H9 (cell line): ENCODE results near the gene LPAR1. TPM values are rescaled to one million over a fixed set of nuclear protein-coding genes. Genes with fewer than 3 reads are reported as not detected.

Source experiments
- DNase-seq: peaks from one replicate; pipeline ENCODE4 v3.0.0-alpha.2; 2017
- H2AFZ ChIP-seq: one replicate; pipeline ENCODE4 v1.6.1; 2013; ENCODE audit warnings: mild to moderate bottlenecking, low read length, control low read depth, moderate library complexity
- H2AK5ac ChIP-seq: 2 replicates; pipeline ENCODE4 v1.6.1; 2013; ENCODE audit warnings: low read length, control low read depth, mixed read lengths; ENCODE audit not compliant: insufficient read length
- H2BK120ac ChIP-seq: one replicate; pipeline ENCODE4 v1.6.1; 2013; ENCODE audit warnings: low read depth, mild to moderate bottlenecking, low read length, control low read depth, inconsistent platforms; ENCODE audit not compliant: poor library complexity, severe bottlenecking
- H2BK12ac ChIP-seq: 2 replicates; pipeline ENCODE4 v1.6.1; 2013; ENCODE audit warnings: low read length, control low read depth, mixed read lengths, low read depth; ENCODE audit not compliant: insufficient read length
- H2BK15ac ChIP-seq: 2 replicates; pipeline ENCODE4 v1.6.1; 2013; ENCODE audit warnings: low read depth, low read length, control low read depth
- H2BK20ac ChIP-seq: one replicate; pipeline ENCODE4 v1.6.1; 2013; ENCODE audit warnings: low read depth, mild to moderate bottlenecking, low read length, control low read depth, inconsistent platforms; ENCODE audit not compliant: poor library complexity, severe bottlenecking
- H2BK5ac ChIP-seq: 2 replicates; pipeline ENCODE4 v1.6.1; 2013; ENCODE audit warnings: low read length, control low read depth, mixed read lengths; ENCODE audit not compliant: insufficient read length
- H3K14ac ChIP-seq: 2 replicates; pipeline ENCODE4 v1.6.1; 2013; ENCODE audit warnings: low read length, control low read depth; ENCODE audit not compliant: insufficient read depth
- H3K18ac ChIP-seq: 2 replicates; pipeline ENCODE4 v1.6.1; 2013; ENCODE audit warnings: low read depth, mild to moderate bottlenecking, mixed read lengths, low read length, control low read depth; ENCODE audit not compliant: insufficient read length
- H3K23ac ChIP-seq: 2 replicates; pipeline ENCODE4 v1.6.1; 2013; ENCODE audit warnings: low read length, control low read depth, mixed read lengths, low read depth; ENCODE audit not compliant: insufficient read length
- H3K23me2 ChIP-seq: 2 replicates; pipeline ENCODE4 v1.6.1; 2013; ENCODE audit warnings: low read depth, mild to moderate bottlenecking, mixed read lengths, low read length, control low read depth; ENCODE audit not compliant: insufficient read length, poor library complexity, severe bottlenecking
- H3K27ac ChIP-seq: 2 replicates; pipeline ENCODE4 v1.5.1; 2013; ENCODE audit warnings: low read length, control low read depth, mixed read lengths, low read depth; ENCODE audit not compliant: insufficient read length
- H3K27me3 ChIP-seq: 2 replicates; pipeline ENCODE4 v1.6.1; 2013; ENCODE audit warnings: low read length, control low read depth, inconsistent platforms; ENCODE audit not compliant: insufficient read depth
- H3K4ac ChIP-seq: 2 replicates; pipeline ENCODE4 v1.6.1; 2013; ENCODE audit warnings: low read depth, mild to moderate bottlenecking, control low read depth, inconsistent platforms, low read length, moderate library complexity
- H3K4me1 ChIP-seq: 2 replicates; pipeline ENCODE4 v1.6.1; 2013; ENCODE audit warnings: low read length, control low read depth, inconsistent platforms; ENCODE audit not compliant: insufficient read depth
- H3K4me2 ChIP-seq: 2 replicates; pipeline ENCODE4 v1.6.1; 2013; ENCODE audit warnings: low read length, control low read depth, mixed read lengths; ENCODE audit not compliant: insufficient read length, insufficient read depth
- H3K56ac ChIP-seq: 2 replicates; pipeline ENCODE4 v1.6.1; 2013; ENCODE audit warnings: low read depth, mild to moderate bottlenecking, mixed read lengths, low read length, control low read depth; ENCODE audit not compliant: insufficient read length
- H3K79me1 ChIP-seq: 2 replicates; pipeline ENCODE4 v1.6.1; 2013; ENCODE audit warnings: low read depth, mild to moderate bottlenecking, moderate library complexity, low read length, control low read depth, inconsistent platforms; ENCODE audit not compliant: insufficient read depth, poor library complexity, severe bottlenecking
- H3K79me2 ChIP-seq: 2 replicates; pipeline ENCODE4 v1.6.1; 2013; ENCODE audit warnings: low read length, control low read depth, inconsistent platforms; ENCODE audit not compliant: insufficient read depth
- H3K9ac ChIP-seq: 2 replicates; pipeline ENCODE4 v1.6.1; 2013; ENCODE audit warnings: low read length, control low read depth, mixed read lengths; ENCODE audit not compliant: insufficient read length; ENCODE audit errors: extremely low read depth
- H3K9me3 ChIP-seq: one replicate; pipeline ENCODE4 v1.6.1; 2013; ENCODE audit warnings: low read depth, low read length, inconsistent platforms; ENCODE audit not compliant: control insufficient read depth
- H3T11ph ChIP-seq: one replicate; pipeline ENCODE4 v1.6.1; 2013; ENCODE audit warnings: mild to moderate bottlenecking, low read length, control low read depth, inconsistent platforms
- H4K20me1 ChIP-seq: one replicate; pipeline ENCODE4 v1.6.1; 2013; ENCODE audit not compliant: control insufficient read depth, insufficient read length, insufficient read depth
- H4K5ac ChIP-seq: 2 replicates; pipeline ENCODE4 v1.6.1; 2013; ENCODE audit warnings: low read depth, mild to moderate bottlenecking, mixed read lengths, low read length, control low read depth; ENCODE audit not compliant: insufficient read length
- H4K8ac ChIP-seq: replicated peaks from 2 replicates; pipeline ENCODE4 v1.6.1; 2013; ENCODE audit warnings: low read length, control low read depth, mixed read lengths, low read depth; ENCODE audit not compliant: insufficient read length
- H4K91ac ChIP-seq: 2 replicates; pipeline ENCODE4 v1.6.1; 2013; ENCODE audit warnings: low read depth, mild to moderate bottlenecking, moderate library complexity, mixed read lengths, low read length, control low read depth; ENCODE audit not compliant: insufficient read length
- H3K27ac Mint-ChIP-seq, 3 experiments: 2 replicates in 2 of 3; 3 replicates in 1 of 3; pipeline ENCODE4 v1.8.0; 2020 to 2021; ENCODE audit warnings: mixed read lengths in 3 of 3, mild to moderate bottlenecking in 1 of 3, moderate library complexity in 1 of 3
- H3K27me3 Mint-ChIP-seq: 2 replicates; pipeline ENCODE4 v1.8.0; 2021; ENCODE audit warnings: low read depth, mild to moderate bottlenecking, moderate library complexity, mixed read lengths
- H3K36me3 Mint-ChIP-seq, 3 experiments: 2 replicates in 2 of 3; 3 replicates in 1 of 3; pipeline ENCODE4 v1.8.0; 2020 to 2021; ENCODE audit warnings: low read depth in 3 of 3, mixed read lengths in 3 of 3; ENCODE audit not compliant: insufficient read depth in 1 of 3
- H3K4me1 Mint-ChIP-seq, 2 experiments: 2 replicates each; pipeline ENCODE4 v1.8.0; 2020; ENCODE audit warnings: mixed read lengths in 2 of 2
- H3K4me3 Mint-ChIP-seq, 2 experiments: 2 replicates in 1 of 2; 3 replicates in 1 of 2; pipeline ENCODE4 v1.8.0; 2020 to 2021; ENCODE audit warnings: mild to moderate bottlenecking in 2 of 2, mixed read lengths in 2 of 2, moderate library complexity in 1 of 2
- H3K9me3 Mint-ChIP-seq, 2 experiments: 2 replicates in 1 of 2; 3 replicates in 1 of 2; pipeline ENCODE4 v1.8.0; 2020; ENCODE audit warnings: mild to moderate bottlenecking in 2 of 2, mixed read lengths in 2 of 2, moderate library complexity in 1 of 2
- CTCF ChIP-seq: fragments of 200-600 bp; sonication (generic); conservative IDR thresholded peaks from 3 replicates; pipeline ENCODE4 v1.8.0; 2021; ENCODE audit warnings: antibody characterized with exemption, mild to moderate bottlenecking
- WGBS: extraction: QIAGEN DNeasy Blood & Tissue Kit; methylation state at CpG from one replicate; pipeline ENCODE4 v1.1.7; 2013; ENCODE audit warnings: missing lambda C conversion rate, low lambda C conversion rate, mixed read lengths; ENCODE audit not compliant: insufficient read length; ENCODE audit errors: extremely low coverage; 5-methylcytosine and 5-hydroxymethylcytosine counted together
- total RNA-seq: library from RNA; stranded (reverse); gene quantifications from 2 replicates; pipeline ENCODE4 v1.2.1, GENCODE V29; 2021

Gene LPAR1
- total RNA-seq, 1 experiment from 2014 or later, result 1.3 TPM

GRCh38 chr9:110830495-110830894 is 207.8 kb downstream of the LPAR1 start:
- H3K27ac Mint-ChIP-seq, result peak overlapping the region in 1 of 3 experiments; percentile 95; a peak in 2 of 7 replicates
- Histone ChIP-seq H3K9me3 (no peaks in the 10 kb centered on the region), H2BK12ac (no peak overlapping the region), H2BK5ac (no peak overlapping the region), H3K18ac (no peak overlapping the region), H3T11ph (no peak overlapping the region), H3K4ac (no peak overlapping the region), H3K9ac (no peak overlapping the region), H2BK20ac (no peak overlapping the region), H2BK120ac (no peak overlapping the region), H2BK15ac (no peak overlapping the region), H3K14ac (no peak overlapping the region), H4K20me1 (no peaks in the 10 kb centered on the region), H4K8ac (no peak overlapping the region), H2AK5ac (no peak overlapping the region), H3K4me1 (no peaks in the 10 kb centered on the region; the same call in 1 of the 2 replicates), H3K23me2 (no peaks in the 10 kb centered on the region), H3K56ac (no peak overlapping the region), H4K91ac (no peak overlapping the region), H3K27me3 (no peaks in the 10 kb centered on the region), H3K23ac (no peak overlapping the region), H3K27ac (no peak overlapping the region), H4K5ac (no peak overlapping the region), H2AFZ (no peak overlapping the region), H3K79me1 (no peaks in the 10 kb centered on the region), H3K4me2 (no peak overlapping the region), H3K79me2 (no peaks in the 10 kb centered on the region)
- H3K9me3 Mint-ChIP-seq, result peaks cover 9 to 11% of the 10 kb centered on the region in 2 experiments; a peak in 4 of 5 replicates
- peaks cover 2% of the 10 kb centered on the region; the same call in 1 of the 2 replicates for H3K27me3 Mint-ChIP-seq
- no peak for DNase-seq
- H3K4me1 Mint-ChIP-seq, result peaks cover 15 to 20% of the 10 kb centered on the region in 2 experiments
- TF ChIP-seq CTCF, result no peak
- H3K36me3 Mint-ChIP-seq, result peaks cover 0 to 7% (median 7%) of the 10 kb centered on the region in 3 experiments; a peak in 4 of 7 replicates
- no CpG with 5 or more reads among the region's 21 CpGs for WGBS
- H3K4me3 Mint-ChIP-seq, result no peak overlapping the region
